Right lobe of liver (tissue), 6 donors: ENCODE results near the gene ICE1. TPM values are rescaled to one million over a fixed set of nuclear protein-coding genes. Genes with fewer than 3 reads are reported as not detected.

Experiments
- ATAC-seq, 4 donors: fragments of 200-7000 bp; cut with Tn5 transposase; one replicate each; pipeline ENCODE4 v1.9.1; 2020; ENCODE audit warnings: mild to moderate bottlenecking in 4 of 4, moderate library complexity in 4 of 4
- DNase-seq, 3 donors: peaks; one replicate each; pipeline ENCODE4 v3.0.0-alpha.2; 2020
- H3K27ac ChIP-seq, 3 donors: fragments of 200-600 bp; one replicate each; pipeline ENCODE4 v1.8.0; 2022
- H3K27me3 ChIP-seq, 2 donors: fragments of 200-600 bp; one replicate each; pipeline ENCODE4 v1.8.0; 2022
- H3K36me3 ChIP-seq, 4 donors: fragments of 200-600 bp; sonication (generic) in 1 of 4; one replicate each; pipeline versions ENCODE4 v1.5.1 to v1.8.0; 2017 to 2022; ENCODE audit warnings: control low read depth in 1 of 4
- H3K4me1 ChIP-seq, 4 donors: fragments of 200-600 bp; sonication (generic) in 1 of 4; one replicate each; pipeline versions ENCODE4 v1.5.1 to v1.8.0; 2017 to 2022; ENCODE audit warnings: control low read depth in 1 of 4
- H3K4me3 ChIP-seq, 3 donors: fragments of 200-600 bp; one replicate each; pipeline ENCODE4 v1.8.0; 2022
- H3K9me3 ChIP-seq, 4 donors: fragments of 200-600 bp; sonication (generic) in 1 of 4; one replicate each; pipeline versions ENCODE4 v1.5.1 to v1.8.0; 2017 to 2022; ENCODE audit warnings: control low read depth in 1 of 4
- POLR2A ChIP-seq: fragments of 450-650 bp; IDR thresholded peaks from one replicate; pipeline ENCODE4 v1.6.1; 2017; ENCODE audit warnings: antibody characterized with exemption, mild to moderate bottlenecking
- WGBS: methylation state at CpG from one replicate; pipeline ENCODE4 v1.1.6; 2018; ENCODE audit warnings: low coverage, low lambda C conversion rate; ENCODE audit not compliant: insufficient coverage; ENCODE audit errors: missing lambda C conversion rate; 5-methylcytosine and 5-hydroxymethylcytosine counted together
- intact Hi-C, 2 donors: fragments of 100-400 bp; cut with DNase I; formaldehyde crosslinking; loops; one replicate each; pipeline versions ENCODE4 v1.11.2 to v1.14.1; 2022
- long read RNA-seq: library from polyadenylated mRNA; unstranded; transcript quantifications from one replicate; pipeline ENCODE4 v2.0.0, GENCODE V29; 2019
- total RNA-seq, 6 experiments: library from RNA; depleted of rRNA in 2 of 6; stranded (reverse); fragments of >200 nt in 2 of 6; fragmentation: NEBNext Ultra II Directional in 3 of 6; extraction: Animal tissue kit (Norgen Biotek cat#: 25700) in 3 of 6; gene quantifications; one replicate each; pipeline versions ENCODE4 v1.1.0 to v1.2.4, GENCODE V29; 2016 to 2023
- TF ChIP-seq, protein P1 (sequence below), 4 donors: fragments of 200-600 bp in 3 of 4; fragments of 450-650 bp in 1 of 4; IDR thresholded peaks; one replicate each; pipeline versions ENCODE4 v1.5.1 to v1.8.0; 2016 to 2022; ENCODE audit warnings: antibody characterized with exemption in 4 of 4, mild to moderate bottlenecking in 2 of 4
- donor health status: DM: no; HTN: yes; CAD: no.
- donor health status: DM: no; HTN: no; CAD: no.
- donor health status: DM: no; HTN: no; CAD: no.
- donor health status: DM: no; HTN: yes; CAD: no.
- donor health status: DM: no; HTN: yes; CAD: no.

Gene ICE1, protein sequence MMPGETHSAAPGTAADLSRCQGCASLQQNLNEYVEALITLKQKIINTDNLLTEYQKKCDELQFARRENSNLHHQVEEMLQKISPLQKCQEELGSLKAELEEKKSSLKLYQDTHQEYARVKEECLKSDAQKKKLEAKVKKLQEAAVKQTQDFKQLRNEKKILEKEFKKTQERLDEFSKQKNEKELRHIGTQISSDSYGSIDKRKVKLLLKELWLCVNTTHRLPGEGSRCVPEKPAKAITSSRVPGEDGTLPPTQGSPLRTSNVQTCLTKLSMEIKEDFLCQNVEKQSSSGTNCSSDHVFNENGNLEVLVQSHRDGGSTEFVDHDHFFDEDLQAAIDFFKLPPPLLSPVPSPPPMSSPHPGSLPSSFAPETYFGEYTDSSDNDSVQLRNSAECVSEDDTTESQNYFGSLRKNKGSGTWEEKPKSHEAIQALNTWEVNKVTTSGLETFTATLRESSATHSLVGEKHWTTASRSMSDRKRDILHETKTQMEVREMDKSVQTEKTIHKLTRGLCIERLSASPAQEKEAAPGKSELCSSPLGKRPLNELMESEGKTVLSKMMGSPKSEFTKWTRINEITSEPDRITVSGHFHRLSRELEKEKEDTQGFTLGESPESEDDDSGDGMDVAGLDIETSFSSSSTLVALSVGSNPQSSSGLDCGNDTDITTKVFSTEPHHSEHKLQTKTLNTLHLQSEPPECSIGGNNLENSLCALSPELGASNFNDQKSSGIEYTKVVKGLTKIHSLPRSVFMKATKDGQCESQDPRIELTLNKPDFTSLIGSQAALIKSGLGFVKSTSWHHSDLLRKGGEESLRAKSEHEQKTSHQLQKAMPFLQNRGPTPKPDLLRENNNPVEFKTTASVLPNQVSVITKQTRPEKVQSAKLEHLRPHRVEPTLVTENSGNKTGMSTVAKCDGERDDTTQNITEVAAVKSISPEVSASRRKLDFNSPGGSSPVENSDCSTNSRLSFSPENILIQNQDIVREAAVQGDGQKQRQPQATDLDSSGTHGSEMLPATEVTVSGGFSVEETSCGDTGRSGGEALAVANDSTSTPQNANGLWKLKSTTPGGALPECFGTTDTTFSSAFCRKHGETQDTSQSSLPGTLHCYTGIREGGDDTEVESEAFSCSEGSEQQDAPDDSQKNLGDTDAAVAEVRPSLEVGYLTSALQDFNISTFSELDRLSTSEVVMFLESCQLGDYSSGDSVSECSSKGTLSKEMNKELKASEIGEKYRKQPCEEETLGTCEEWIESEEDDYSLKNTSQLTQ (N-terminal part only)
- total RNA-seq = 10 to 100 TPM in 4 of 6 experiments, 1 to 10 TPM in 2; 8.2 to 10.7 (median 10.4) TPM
- long read RNA-seq = 0 reads

DNA sequence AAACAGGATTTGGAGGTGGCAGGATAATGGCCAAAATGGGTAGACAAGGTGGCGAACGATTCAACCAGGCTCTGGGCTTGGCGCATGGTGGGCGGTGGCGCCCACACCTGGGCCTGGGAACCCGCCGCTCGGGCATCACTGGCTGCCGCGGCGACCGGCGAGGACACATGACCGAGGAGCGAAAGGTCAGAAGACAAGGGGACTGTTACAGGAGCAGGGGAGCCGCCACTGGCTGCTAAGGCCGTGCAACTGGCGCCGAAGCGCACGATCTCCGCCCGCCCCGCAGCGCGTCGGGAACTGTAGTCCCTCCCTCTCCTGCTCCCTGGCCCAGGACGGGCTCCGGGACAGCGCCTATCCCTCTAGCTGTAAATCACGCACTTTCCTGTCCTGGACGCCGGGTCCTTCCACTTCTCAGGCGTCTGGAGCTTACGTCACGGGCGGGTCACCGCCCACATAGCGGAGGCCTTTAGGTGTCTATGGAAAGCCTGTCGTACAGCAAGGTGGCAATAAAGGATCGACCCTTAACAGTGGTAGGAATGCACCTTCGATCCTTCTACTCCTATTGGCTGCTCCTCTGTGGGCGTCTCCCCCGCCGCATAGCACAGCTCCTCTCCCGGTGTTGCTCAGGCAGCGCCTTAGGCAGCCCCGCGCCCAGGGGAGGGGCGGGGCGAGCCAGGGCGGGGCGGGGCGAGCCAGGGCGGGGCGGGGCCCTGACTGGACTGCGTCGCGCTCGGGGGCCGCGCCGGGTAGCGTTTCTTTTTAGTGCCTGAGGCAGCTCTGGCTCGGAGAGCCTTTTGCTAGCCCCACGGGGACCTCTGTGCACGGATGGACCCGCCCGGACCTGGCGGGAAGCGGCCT lies at the start of gene ICE1:
Gene ICE1, plus strand, starts transcription at position 717 of the 858 bp plus-strand sequence. CDS start 239 bp downstream, outside the sequence.
- Histone ChIP-seq H3K27me3 (no peaks in the 10 kb centered on the region), H3K27ac (peak within 1 kb of the TSS; percentile 89 to 99 (median 99)), H3K4me3 (peak within 1 kb of the TSS; percentile 92 to 95 (median 93)), H3K36me3 (no peaks in the 10 kb centered on the region), H3K4me1 (peaks cover 0 to 26% (median 10%) of the 10 kb centered on the region in 4 donors), H3K9me3 (no peaks in the 10 kb centered on the region)
- peak; percentile 86 for TF ChIP-seq POLR2A
- TF ChIP-seq, protein P1, sequence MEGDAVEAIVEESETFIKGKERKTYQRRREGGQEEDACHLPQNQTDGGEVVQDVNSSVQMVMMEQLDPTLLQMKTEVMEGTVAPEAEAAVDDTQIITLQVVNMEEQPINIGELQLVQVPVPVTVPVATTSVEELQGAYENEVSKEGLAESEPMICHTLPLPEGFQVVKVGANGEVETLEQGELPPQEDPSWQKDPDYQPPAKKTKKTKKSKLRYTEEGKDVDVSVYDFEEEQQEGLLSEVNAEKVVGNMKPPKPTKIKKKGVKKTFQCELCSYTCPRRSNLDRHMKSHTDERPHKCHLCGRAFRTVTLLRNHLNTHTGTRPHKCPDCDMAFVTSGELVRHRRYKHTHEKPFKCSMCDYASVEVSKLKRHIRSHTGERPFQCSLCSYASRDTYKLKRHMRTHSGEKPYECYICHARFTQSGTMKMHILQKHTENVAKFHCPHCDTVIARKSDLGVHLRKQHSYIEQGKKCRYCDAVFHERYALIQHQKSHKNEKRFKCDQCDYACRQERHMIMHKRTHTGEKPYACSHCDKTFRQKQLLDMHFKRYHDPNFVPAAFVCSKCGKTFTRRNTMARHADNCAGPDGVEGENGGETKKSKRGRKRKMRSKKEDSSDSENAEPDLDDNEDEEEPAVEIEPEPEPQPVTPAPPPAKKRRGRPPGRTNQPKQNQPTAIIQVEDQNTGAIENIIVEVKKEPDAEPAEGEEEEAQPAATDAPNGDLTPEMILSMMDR (IDR thresholded peaks at IDR 0.05) = peak in 1 of 4 donors; percentile 13
- peak; percentile 95 to 98 (median 97) for ATAC-seq
- intact Hi-C loops = no loop called here
- DNase-seq = peak; percentile 96 to 99 (median 99)
- WGBS = 1% methylated on average over 15 of the region's 71 CpGs

DNA sequence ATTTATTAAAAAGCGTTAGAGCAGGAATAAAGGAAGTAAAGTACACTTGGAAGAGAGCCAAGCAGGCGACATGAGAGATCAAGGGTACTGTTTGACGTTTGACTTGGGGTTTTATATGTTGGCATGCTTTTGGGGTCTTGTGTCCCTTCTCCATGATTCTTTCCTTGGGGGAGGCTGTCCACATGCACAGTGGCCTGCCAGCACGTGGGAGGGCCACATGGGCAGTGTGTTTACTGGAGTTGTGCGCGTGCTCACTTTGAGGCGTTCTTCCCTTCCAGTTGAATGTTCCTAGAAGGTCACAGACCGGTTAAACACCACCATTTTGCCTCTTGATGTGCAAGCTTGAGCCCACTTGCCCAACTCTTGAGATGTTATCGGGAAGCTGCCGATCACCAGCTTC lies 49.5 kb upstream of the ICE1 start:
- Histone ChIP-seq H3K36me3 (no peaks in the 10 kb centered on the region), H3K27ac (no peak overlapping the region), H3K9me3 (no peaks in the 10 kb centered on the region), H3K27me3 (no peaks in the 10 kb centered on the region), H3K4me3 (no peak overlapping the region), H3K4me1 (peaks cover 0 to 17% (median 3%) of the 10 kb centered on the region in 4 donors)
- ATAC-seq = no peak
- WGBS = 55% methylated on average over 5 of the region's 10 CpGs
- TF ChIP-seq, protein P1 (IDR thresholded peaks at IDR 0.05) = no peak
- TF ChIP-seq POLR2A = no peak
- DNase-seq = no peak
- intact Hi-C loops = no loop called here

DNA sequence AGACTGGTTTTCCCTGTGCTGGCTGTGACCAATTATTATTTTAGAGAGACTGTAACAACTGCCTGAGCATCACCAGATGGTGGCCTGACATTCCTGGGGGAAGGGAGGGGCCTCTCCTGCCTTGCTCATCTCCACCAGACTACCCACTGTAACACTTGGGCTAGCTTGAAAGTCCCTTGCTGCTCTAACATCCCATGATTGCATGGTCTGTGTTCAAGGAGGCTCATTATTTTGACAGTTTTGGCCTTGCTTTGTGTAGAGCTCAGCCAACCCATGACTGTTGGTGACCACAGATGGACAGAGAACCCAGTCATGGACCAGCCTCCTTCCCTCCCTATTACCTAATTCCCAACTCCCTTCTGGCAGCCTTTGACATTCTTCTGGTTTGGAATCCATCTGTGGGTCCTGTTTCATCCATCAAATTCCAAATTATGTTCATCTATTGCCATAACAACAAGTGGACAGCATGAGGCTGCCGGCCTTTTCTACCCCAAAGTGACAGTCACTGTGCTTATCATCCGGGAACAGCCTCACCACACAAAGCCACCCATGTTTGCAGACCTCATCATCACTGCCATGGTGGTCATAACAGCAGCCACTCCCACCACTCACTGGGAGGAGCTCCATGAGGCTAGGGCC lies 49.0 kb upstream of the ICE1 start:
- DNase-seq (no peak), ATAC-seq (no peak)
- Histone ChIP-seq H3K27ac (no peak overlapping the region), H3K4me1 (peaks cover 0 to 17% (median 3%) of the 10 kb centered on the region in 4 donors), H3K9me3 (no peaks in the 10 kb centered on the region), H3K36me3 (no peaks in the 10 kb centered on the region), H3K4me3 (no peak overlapping the region), H3K27me3 (no peaks in the 10 kb centered on the region)
- intact Hi-C loops = no loop called here
- WGBS = no CpG with 5 or more reads among the region's 2 CpGs
- TF ChIP-seq, protein P1 (IDR thresholded peaks at IDR 0.05) = no peak
- no peak for TF ChIP-seq POLR2A
